ENCODE results near the gene GOT1.

The GOT1 gene

DNA sequence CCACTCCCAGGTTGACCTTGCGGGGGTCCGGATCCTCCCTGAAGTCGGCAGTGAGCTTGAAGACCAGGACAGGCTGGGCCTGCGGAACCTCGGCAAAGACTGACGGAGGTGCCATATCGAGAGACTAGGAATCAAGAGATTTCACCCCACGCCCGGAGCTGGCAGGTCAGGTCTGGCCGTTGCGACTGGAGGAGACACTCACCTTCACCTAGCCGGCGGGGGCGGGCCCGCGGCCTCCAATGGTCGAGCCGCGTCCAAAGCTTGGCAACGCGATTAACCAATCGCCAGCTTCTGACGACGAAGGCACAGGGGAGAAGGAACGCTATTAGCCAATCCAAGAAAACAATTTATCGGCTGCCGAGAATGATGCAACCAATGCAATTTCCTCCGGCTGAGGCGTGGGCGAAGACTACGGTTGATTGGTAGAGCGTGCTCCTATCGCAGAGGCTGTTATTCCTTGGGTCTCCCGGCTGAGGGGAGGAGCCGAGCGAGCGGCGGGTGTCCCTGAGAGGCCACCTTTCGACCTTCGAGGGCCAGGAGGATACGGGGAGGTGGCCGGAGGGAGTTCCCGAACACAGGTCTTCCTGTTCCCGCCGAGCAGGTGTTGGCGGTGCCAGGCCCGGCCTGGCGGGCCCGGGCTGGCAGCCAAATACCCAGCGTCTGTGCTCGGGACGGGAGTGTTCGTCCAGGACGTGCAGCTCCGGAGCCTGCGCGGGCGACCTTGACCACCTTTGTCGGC, at the start of gene GOT1:
TSS of gene GOT1 (minus strand) at position 174 of the 739 bp plus-strand sequence. CDS start at position 115, 59 bp downstream.
- peak; percentile 77 for TF ChIP-seq NFIC (IDR thresholded peaks at IDR 0.05)
- TF ChIP-seq YY1 (IDR thresholded peaks at IDR 0.05; ENCODE audit: low read depth): peak; percentile 48
- peak; percentile 94 for TF ChIP-seq TAF1 (IDR thresholded peaks at IDR 0.05; ENCODE audit: low read depth)
- peak; percentile 99 for TF ChIP-seq EGR1 (IDR thresholded peaks at IDR 0.05)
- peak; percentile 94 for TF ChIP-seq CEBPB (IDR thresholded peaks at IDR 0.05)
- no peak; the same call in 1 of the 2 replicates for TF ChIP-seq EP300 (IDR thresholded peaks at IDR 0.05; ENCODE audit: borderline replicate concordance)
- peak; percentile 77 for TF ChIP-seq FOXM1 (IDR thresholded peaks at IDR 0.05; ENCODE audit: borderline replicate concordance, low read depth)
- TF ChIP-seq TCF12 (IDR thresholded peaks at IDR 0.05; ENCODE audit: low read depth): peak; percentile 44; the same call in 1 of the 2 replicates
- peak; percentile 87 for TF ChIP-seq CREB1 (IDR thresholded peaks at IDR 0.05; ENCODE audit: low read depth)
- peak; percentile 67 for TF ChIP-seq MAX (IDR thresholded peaks at IDR 0.05)
- no peak for TF ChIP-seq REST (IDR thresholded peaks at IDR 0.05; ENCODE audit: low read depth)

DNA sequence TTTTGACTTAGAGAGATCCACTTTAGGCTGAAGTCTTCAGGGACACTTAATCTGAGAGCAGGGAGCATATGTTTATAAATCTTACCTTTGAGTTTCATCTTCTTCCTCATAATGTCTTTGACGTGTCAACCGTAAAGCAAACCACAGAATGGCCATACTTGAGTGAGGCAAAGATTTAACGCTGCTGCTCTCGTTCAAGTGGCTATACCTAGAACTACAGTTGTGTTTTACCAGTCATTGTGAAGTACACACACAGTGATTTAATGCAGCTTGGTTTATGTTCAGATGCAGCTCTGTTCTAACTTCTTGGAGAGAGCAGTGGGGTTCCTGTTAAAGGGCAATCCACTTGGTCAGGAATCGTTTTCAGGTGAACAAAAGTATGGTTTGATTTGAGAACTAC, 39.9 kb upstream of the GOT1 start:
- TF ChIP-seq TCF12 (IDR thresholded peaks at IDR 0.05; ENCODE audit: low read depth) (no peak), ZBTB7A (IDR thresholded peaks at IDR 0.05; ENCODE audit: low read depth) (no peak), REST (IDR thresholded peaks at IDR 0.05; ENCODE audit: low read depth) (no peak), MAX (IDR thresholded peaks at IDR 0.05) (no peak)

DNA sequence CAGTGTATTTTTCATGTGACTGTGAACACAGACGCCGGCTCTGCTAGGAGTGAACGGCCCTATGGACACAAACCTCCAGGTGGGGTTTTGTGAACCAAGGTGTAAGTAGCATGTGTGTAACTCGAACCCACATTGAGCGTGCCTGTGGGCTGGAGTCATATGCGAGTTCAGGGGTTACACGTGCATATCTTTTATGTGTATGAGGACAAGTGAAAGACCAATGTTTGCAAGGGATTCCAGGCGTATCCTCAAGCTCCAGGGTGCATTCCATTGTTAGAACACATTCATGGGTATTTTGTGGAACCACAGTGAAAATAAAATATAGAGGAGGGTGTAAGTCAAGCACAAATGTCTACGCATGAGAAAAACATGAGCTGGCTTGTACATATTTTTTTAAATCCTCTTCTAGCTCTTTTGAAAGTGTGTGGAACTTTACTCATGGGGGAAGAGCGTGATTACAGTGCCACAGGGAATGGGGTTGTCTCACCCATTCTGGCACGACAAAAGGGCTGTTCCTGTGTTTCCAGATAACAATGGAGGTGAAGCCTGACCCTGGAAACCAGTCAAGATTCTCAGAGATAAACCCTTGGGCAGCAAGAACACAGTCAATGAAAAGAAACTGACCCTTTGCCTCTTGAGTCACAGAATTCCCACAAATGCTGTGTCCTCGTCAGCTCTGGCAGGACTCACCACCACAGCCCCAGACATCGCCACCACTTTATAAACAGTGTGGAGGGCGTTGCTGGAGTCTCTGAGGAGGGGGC, 37.0 kb upstream of the GOT1 start:
- TF ChIP-seq ZBTB7A (IDR thresholded peaks at IDR 0.05; ENCODE audit: low read depth) (no peak), FOXM1 (IDR thresholded peaks at IDR 0.05; ENCODE audit: borderline replicate concordance, low read depth) (no peak), TEAD4 (IDR thresholded peaks at IDR 0.05) (no peak), RAD21 (IDR thresholded peaks at IDR 0.05; ENCODE audit: low read depth) (no peak), MAX (IDR thresholded peaks at IDR 0.05) (no peak), USF1 (IDR thresholded peaks at IDR 0.05) (no peak), NFIC (IDR thresholded peaks at IDR 0.05) (no peak), EP300 (IDR thresholded peaks at IDR 0.05; ENCODE audit: borderline replicate concordance) (no peak), CREB1 (IDR thresholded peaks at IDR 0.05; ENCODE audit: low read depth) (no peak), YY1 (IDR thresholded peaks at IDR 0.05; ENCODE audit: low read depth) (no peak), REST (IDR thresholded peaks at IDR 0.05; ENCODE audit: low read depth) (no peak)

GRCh38 chr10:99466632-99467223, 36.3 kb upstream of the GOT1 start:
- no peak for TF ChIP-seq CEBPB (IDR thresholded peaks at IDR 0.05)
- TF ChIP-seq TAF1 (IDR thresholded peaks at IDR 0.05; ENCODE audit: low read depth): no peak
- no peak for TF ChIP-seq EGR1 (IDR thresholded peaks at IDR 0.05)
- no peak for TF ChIP-seq ZBTB7A (IDR thresholded peaks at IDR 0.05; ENCODE audit: low read depth)
- no peak for TF ChIP-seq RAD21 (IDR thresholded peaks at IDR 0.05; ENCODE audit: low read depth)
- TF ChIP-seq EP300 (IDR thresholded peaks at IDR 0.05; ENCODE audit: borderline replicate concordance): no peak
- no peak for TF ChIP-seq YY1 (IDR thresholded peaks at IDR 0.05; ENCODE audit: low read depth)
- no peak for TF ChIP-seq TCF12 (IDR thresholded peaks at IDR 0.05; ENCODE audit: low read depth)
- TF ChIP-seq REST (IDR thresholded peaks at IDR 0.05; ENCODE audit: low read depth): no peak
- TF ChIP-seq NFIC (IDR thresholded peaks at IDR 0.05): no peak
- TF ChIP-seq TEAD4 (IDR thresholded peaks at IDR 0.05): no peak
- TF ChIP-seq FOXM1 (IDR thresholded peaks at IDR 0.05; ENCODE audit: borderline replicate concordance, low read depth): no peak
- no peak for TF ChIP-seq MAX (IDR thresholded peaks at IDR 0.05)
- no peak for TF ChIP-seq USF1 (IDR thresholded peaks at IDR 0.05)
- no peak for TF ChIP-seq CREB1 (IDR thresholded peaks at IDR 0.05; ENCODE audit: low read depth)

Measured in Ishikawa (cell line).